ENCODE measurements around the gene ABL1.

Gene ABL1

GRCh38 chr9:130919559-130920145 lies 84.6 kb downstream of the ABL1 start:
- no peaks in the 10 kb centered on the region for H3K9me3 ChIP-seq (ENCODE audit: control insufficient read depth, insufficient read depth, low read depth, low read length)
- ChIA-PET POLR2A (no interaction called here), CTCF (no interaction called here)
- no peak overlapping the region for H3K27ac ChIP-seq (ENCODE audit: extremely low read depth, low read depth, low read length)
- TF ChIP-seq EGR2 (tag by site-specific recombination; IDR thresholded peaks at IDR 0.05; ENCODE audit: low read depth) (peak; percentile 47; the same call in 1 of the 2 replicates), ZFHX2 (tag by site-specific recombination; conservative IDR thresholded peaks at IDR 0.05) (peak; percentile 54), ZNF76 (tag by site-specific recombination; IDR thresholded peaks at IDR 0.05; ENCODE audit: borderline replicate concordance, low read depth) (no peak)
- TF ChIP-seq, protein P1, sequence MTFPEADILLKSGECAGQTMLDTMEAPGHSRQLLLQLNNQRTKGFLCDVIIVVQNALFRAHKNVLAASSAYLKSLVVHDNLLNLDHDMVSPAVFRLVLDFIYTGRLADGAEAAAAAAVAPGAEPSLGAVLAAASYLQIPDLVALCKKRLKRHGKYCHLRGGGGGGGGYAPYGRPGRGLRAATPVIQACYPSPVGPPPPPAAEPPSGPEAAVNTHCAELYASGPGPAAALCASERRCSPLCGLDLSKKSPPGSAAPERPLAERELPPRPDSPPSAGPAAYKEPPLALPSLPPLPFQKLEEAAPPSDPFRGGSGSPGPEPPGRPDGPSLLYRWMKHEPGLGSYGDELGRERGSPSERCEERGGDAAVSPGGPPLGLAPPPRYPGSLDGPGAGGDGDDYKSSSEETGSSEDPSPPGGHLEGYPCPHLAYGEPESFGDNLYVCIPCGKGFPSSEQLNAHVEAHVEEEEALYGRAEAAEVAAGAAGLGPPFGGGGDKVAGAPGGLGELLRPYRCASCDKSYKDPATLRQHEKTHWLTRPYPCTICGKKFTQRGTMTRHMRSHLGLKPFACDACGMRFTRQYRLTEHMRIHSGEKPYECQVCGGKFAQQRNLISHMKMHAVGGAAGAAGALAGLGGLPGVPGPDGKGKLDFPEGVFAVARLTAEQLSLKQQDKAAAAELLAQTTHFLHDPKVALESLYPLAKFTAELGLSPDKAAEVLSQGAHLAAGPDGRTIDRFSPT (tag by site-specific recombination; IDR thresholded peaks at IDR 0.05), result no peak
- H3K4me3 ChIP-seq (ENCODE audit: low read depth, low read length), result no peak overlapping the region
- no peaks in the 10 kb centered on the region for H3K36me3 ChIP-seq (ENCODE audit: control insufficient read depth in 2 of 2, insufficient read depth in 1 of 2, low read length in 2 of 2)
- H3K4me1 ChIP-seq (ENCODE audit: control insufficient read depth, insufficient read depth, low read length), result no peaks in the 10 kb centered on the region

GRCh38 chr9:130920233-130920632 lies 85.2 kb downstream of the ABL1 start:
- no peak for TF ChIP-seq ZBTB17 (tag by site-specific recombination; IDR thresholded peaks at IDR 0.05)
- TF ChIP-seq ZNF747 (tag by site-specific recombination; IDR thresholded peaks at IDR 0.05), result no peak
- TF ChIP-seq ZBTB21 (tag by site-specific recombination; IDR thresholded peaks at IDR 0.05), result no peak
- no peak for TF ChIP-seq MEIS1 (CRISPR knock-in tag; IDR thresholded peaks at IDR 0.05; ENCODE audit: borderline replicate concordance)
- no peak for TF ChIP-seq GLIS2 (tag by site-specific recombination; IDR thresholded peaks at IDR 0.05)
- no peak for TF ChIP-seq ZNF449 (tag by site-specific recombination; IDR thresholded peaks at IDR 0.05)
- TF ChIP-seq ZNF169 (tag by site-specific recombination; IDR thresholded peaks at IDR 0.05), result no peak
- no peak for TF ChIP-seq ZNF610 (tag by site-specific recombination; IDR thresholded peaks at IDR 0.05; ENCODE audit: borderline replicate concordance)
- no peak for TF ChIP-seq ZNF785 (tag by site-specific recombination; IDR thresholded peaks at IDR 0.05)
- TF ChIP-seq ZNF670 (tag by site-specific recombination; IDR thresholded peaks at IDR 0.05; ENCODE audit: low read depth), result no peak
- TF ChIP-seq ZNF664 (tag by site-specific recombination; IDR thresholded peaks at IDR 0.05), result no peak
- no peak for TF ChIP-seq ZNF274 (IDR thresholded peaks at IDR 0.05; ENCODE audit: low read length)
- TF ChIP-seq ZNF274 (tag by site-specific recombination; IDR thresholded peaks at IDR 0.05; ENCODE audit: borderline replicate concordance), result no peak
- no peak for TF ChIP-seq ZNF18 (tag by site-specific recombination; IDR thresholded peaks at IDR 0.05)

More at GRCh38 chr9:130920233-130920632, 85.2 kb downstream of the ABL1 start:
- no peak overlapping the region for H3K4me3 ChIP-seq (ENCODE audit: low read depth, low read length)
- CTCF ChIA-PET, result no interaction called here
- no peak overlapping the region for H3K27ac ChIP-seq (ENCODE audit: extremely low read depth, low read depth, low read length)
- POLR2A ChIA-PET, result no interaction called here
- no peaks in the 10 kb centered on the region for H3K36me3 ChIP-seq (ENCODE audit: control insufficient read depth in 2 of 2, insufficient read depth in 1 of 2, low read length in 2 of 2)
- no peaks in the 10 kb centered on the region for H3K9me3 ChIP-seq (ENCODE audit: control insufficient read depth, insufficient read depth, low read depth, low read length)
- H3K4me1 ChIP-seq (ENCODE audit: control insufficient read depth, insufficient read depth, low read length), result no peaks in the 10 kb centered on the region

Measured in HEK293 (cell line).